Ureter (tissue), 1 donor: Measurements from ENCODE around the gene SFI1. TPM values are rescaled to one million over a fixed set of nuclear protein-coding genes. Genes with fewer than 3 reads are reported as not detected.
"Not testable (repeated sequence)": the region's sequence is repeated elsewhere in the genome, so short reads cannot be mapped to it uniquely, and the experiment has no call there.

Experiments used
- DNase-seq: peaks from one replicate; pipeline ENCODE4 v3.0.0-alpha.2; 2020; ENCODE audit warnings: low spot score
- total RNA-seq: library from RNA; stranded (reverse); gene quantifications from one replicate; pipeline ENCODE4 v1.2.4, GENCODE V29; 2023
- donor health status: DM: yes; HTN: yes; CAD: no.

SFI1 gene
- total RNA-seq, 1 donor from 2014 or later: 76.9 TPM

- DNase-seq: no peak
Measured at GRCh38 chr22:31635638-31636306, 139.4 kb downstream of the SFI1 start.

- DNase-seq: no peak
Measured at GRCh38 chr22:31637447-31637890, 141.1 kb downstream of the SFI1 start.

- no peak for DNase-seq
Measured at GRCh38 chr22:31637891-31638618, 141.7 kb downstream of the SFI1 start.

GRCh38 chr22:31639436-31640039, 143.2 kb downstream of the SFI1 start:
- DNase-seq: no peak

GRCh38 chr22:31646186-31647019, 150.1 kb downstream of the SFI1 start:
- no peak for DNase-seq

- no peak for DNase-seq
Measured at GRCh38 chr22:31647066-31647465, 150.7 kb downstream of the SFI1 start.

- DNase-seq: no peak
Measured at GRCh38 chr22:31647523-31648320, 151.4 kb downstream of the SFI1 start.

- DNase-seq: no peak
Measured at GRCh38 chr22:31650391-31650790, 154.1 kb downstream of the SFI1 start.

GRCh38 chr22:31651664-31652063, 155.3 kb downstream of the SFI1 start:
- no peak for DNase-seq

GRCh38 chr22:31652088-31652487, 155.8 kb downstream of the SFI1 start:
- DNase-seq: no peak

GRCh38 chr22:31652911-31653684, 156.8 kb downstream of the SFI1 start:
- no peak for DNase-seq

- DNase-seq: no peak
Measured at GRCh38 chr22:31653944-31654343, 157.6 kb downstream of the SFI1 start.

GRCh38 chr22:31654408-31654807, 158.1 kb downstream of the SFI1 start:
- no peak for DNase-seq

- DNase-seq: no peak
Measured at GRCh38 chr22:31659246-31659645, 162.9 kb downstream of the SFI1 start.

GRCh38 chr22:31660860-31661341, 164.6 kb downstream of the SFI1 start:
- DNase-seq: not testable (repeated sequence)

- peak; percentile 96 for DNase-seq
Measured at GRCh38 chr22:31661851-31662667, 165.7 kb downstream of the SFI1 start, which contains the start of gene PISD. TSS of gene PISD (minus strand) at chr22:31662215. CDS start at chr22:31662208, 7 bp downstream.

GRCh38 chr22:31662668-31663037, 166.3 kb downstream of the SFI1 start:
- DNase-seq: no peak
